Progenitor cell of endocrine pancreas (in vitro differentiated cells): Measurements from ENCODE around the gene ZNRD2. TPM values are rescaled to one million over a fixed set of nuclear protein-coding genes. Genes with fewer than 3 reads are reported as not detected.

Experiments used
- DNase-seq: peaks from one replicate; pipeline ENCODE4 v3.0.0; 2021; ENCODE audit warnings: low spot score; ENCODE audit not compliant: unreplicated experiment
- H3K27ac Mint-ChIP-seq: 2 replicates; pipeline ENCODE4 v1.8.0; 2021; ENCODE audit warnings: mild to moderate bottlenecking, moderate library complexity, mixed read lengths
- H3K27me3 Mint-ChIP-seq: 2 replicates; pipeline ENCODE4 v1.8.0; 2021; ENCODE audit warnings: mixed read lengths
- H3K36me3 Mint-ChIP-seq: 2 replicates; pipeline ENCODE4 v1.8.0; 2022; ENCODE audit warnings: mixed read lengths; ENCODE audit not compliant: insufficient read depth
- H3K4me1 Mint-ChIP-seq: 2 replicates; pipeline ENCODE4 v1.8.0; 2021; ENCODE audit warnings: low read depth, mixed read lengths
- H3K4me3 Mint-ChIP-seq: 2 replicates; pipeline ENCODE4 v1.8.0; 2021; ENCODE audit warnings: low read depth, mild to moderate bottlenecking, moderate library complexity, mixed read lengths
- H3K9me3 Mint-ChIP-seq: 2 replicates; pipeline ENCODE4 v1.8.0; 2021; ENCODE audit warnings: low read depth, mixed read lengths
- total RNA-seq: library from RNA; stranded (reverse); gene quantifications from 2 replicates; pipeline ENCODE4 v1.2.1, GENCODE V29; 2021
- TF ChIP-seq, protein P1 (sequence below): fragments of 200-600 bp; sonication (generic); IDR thresholded peaks from one replicate; pipeline ENCODE4 v1.5.0; 2021; ENCODE audit warnings: antibody characterized with exemption, mild to moderate bottlenecking; ENCODE audit not compliant: unreplicated experiment

ZNRD2 gene
- total RNA-seq, 1 donor from 2014 or later, result 25.9 TPM

DNA sequence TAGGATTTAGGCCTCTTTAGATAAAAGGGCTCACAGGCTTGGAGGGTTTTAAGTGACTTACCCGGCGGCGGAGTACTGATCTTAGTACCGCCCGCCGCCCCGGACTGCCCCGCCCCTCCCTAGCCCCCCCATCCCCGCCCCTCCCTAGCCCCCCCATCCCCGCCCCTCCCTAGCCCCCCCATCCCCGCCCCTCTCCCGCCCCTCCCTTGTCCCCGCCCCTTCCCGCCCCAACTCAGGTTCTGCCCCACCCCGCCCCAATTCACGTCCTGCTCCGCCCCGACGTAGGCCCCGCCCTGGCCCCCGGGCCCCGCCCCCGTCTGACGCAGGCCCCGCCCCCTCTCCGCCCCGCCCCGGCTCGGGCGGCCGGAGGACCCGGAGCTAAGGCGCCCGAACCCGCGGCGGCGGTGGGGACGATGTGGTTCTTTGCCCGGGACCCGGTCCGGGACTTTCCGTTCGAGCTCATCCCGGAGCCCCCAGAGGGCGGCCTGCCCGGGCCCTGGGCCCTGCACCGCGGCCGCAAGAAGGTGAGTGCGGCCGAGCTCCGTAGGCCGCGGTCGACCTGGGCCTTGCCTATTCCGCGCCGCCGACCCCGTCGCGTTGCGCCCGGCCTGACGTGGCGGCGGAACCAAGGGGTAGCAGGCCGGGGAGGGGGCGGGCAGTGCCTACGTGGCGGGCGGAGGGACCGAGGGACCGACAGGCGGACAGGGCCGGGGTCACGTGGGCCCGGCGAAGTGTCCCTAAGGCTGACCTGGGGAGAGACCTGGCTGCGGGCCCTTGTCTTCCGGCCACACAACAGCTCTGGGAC, 45.3 kb upstream of the ZNRD2 start, which contains the start of gene SCYL1:
SCYL1 (plus strand) TSS at position 343 of the 805 bp plus-strand sequence; CDS start at position 414, 71 bp downstream.
- Mint-ChIP-seq H3K36me3 (peaks cover 7% of the 10 kb centered on the region), H3K27ac (peak within 1 kb of the TSS; percentile 81), H3K4me3 (peak within 1 kb of the TSS; percentile 74), H3K27me3 (peaks cover 13% of the 10 kb centered on the region), H3K9me3 (no peaks in the 10 kb centered on the region), H3K4me1 (peaks cover 27% of the 10 kb centered on the region)
- TF ChIP-seq, protein P1, sequence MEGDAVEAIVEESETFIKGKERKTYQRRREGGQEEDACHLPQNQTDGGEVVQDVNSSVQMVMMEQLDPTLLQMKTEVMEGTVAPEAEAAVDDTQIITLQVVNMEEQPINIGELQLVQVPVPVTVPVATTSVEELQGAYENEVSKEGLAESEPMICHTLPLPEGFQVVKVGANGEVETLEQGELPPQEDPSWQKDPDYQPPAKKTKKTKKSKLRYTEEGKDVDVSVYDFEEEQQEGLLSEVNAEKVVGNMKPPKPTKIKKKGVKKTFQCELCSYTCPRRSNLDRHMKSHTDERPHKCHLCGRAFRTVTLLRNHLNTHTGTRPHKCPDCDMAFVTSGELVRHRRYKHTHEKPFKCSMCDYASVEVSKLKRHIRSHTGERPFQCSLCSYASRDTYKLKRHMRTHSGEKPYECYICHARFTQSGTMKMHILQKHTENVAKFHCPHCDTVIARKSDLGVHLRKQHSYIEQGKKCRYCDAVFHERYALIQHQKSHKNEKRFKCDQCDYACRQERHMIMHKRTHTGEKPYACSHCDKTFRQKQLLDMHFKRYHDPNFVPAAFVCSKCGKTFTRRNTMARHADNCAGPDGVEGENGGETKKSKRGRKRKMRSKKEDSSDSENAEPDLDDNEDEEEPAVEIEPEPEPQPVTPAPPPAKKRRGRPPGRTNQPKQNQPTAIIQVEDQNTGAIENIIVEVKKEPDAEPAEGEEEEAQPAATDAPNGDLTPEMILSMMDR, result no peak
- DNase-seq, result peak; percentile 61

- no peak for DNase-seq
- peaks cover 27% of the 10 kb centered on the region for H3K4me1 Mint-ChIP-seq
- peak overlapping the region; percentile 74 for H3K4me3 Mint-ChIP-seq
- H3K27me3 Mint-ChIP-seq, result peaks cover 13% of the 10 kb centered on the region
- H3K36me3 Mint-ChIP-seq, result peaks cover 11% of the 10 kb centered on the region
- TF ChIP-seq, protein P1, result no peak
- no peaks in the 10 kb centered on the region for H3K9me3 Mint-ChIP-seq
- H3K27ac Mint-ChIP-seq, result peak overlapping the region; percentile 81
Observed at GRCh38 chr11:65525546-65526480, 44.5 kb upstream of the ZNRD2 start.

- Mint-ChIP-seq H3K27ac (no peak overlapping the region), H3K9me3 (no peaks in the 10 kb centered on the region), H3K36me3 (peaks cover 14% of the 10 kb centered on the region), H3K4me1 (peaks cover 27% of the 10 kb centered on the region), H3K4me3 (peak overlapping the region; percentile 74), H3K27me3 (peaks cover 13% of the 10 kb centered on the region)
- DNase-seq, result no peak
- TF ChIP-seq, protein P1, result no peak
Observed at GRCh38 chr11:65526744-65527143, 43.5 kb upstream of the ZNRD2 start.

DNA sequence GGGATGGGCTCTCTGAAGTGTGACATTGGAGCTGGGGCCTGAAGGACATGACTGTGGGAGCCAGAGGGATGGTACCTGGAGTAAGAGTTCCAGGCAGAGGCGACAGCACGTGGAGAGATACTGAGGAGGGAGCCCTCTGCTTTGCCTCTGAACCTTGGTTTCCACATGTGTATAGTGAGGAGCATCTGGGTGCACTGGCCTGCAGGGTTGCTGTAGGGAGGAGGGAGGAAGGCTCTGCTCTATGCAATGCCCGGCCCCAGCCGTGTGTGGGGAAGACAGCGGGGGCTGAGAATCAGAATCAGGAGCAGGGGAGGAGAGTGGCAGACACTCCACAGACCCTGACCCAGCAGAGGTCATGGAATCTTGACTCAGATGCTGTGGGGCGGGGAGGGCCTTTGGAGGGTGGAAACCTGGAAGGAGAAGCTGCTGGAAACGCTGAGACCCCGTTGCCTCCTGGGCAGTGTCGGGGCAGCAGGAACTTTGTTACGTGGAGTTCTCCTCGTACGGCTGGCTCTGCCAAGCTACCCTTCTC, 41.4 kb upstream of the ZNRD2 start:
- no peak for DNase-seq
- peaks cover 9% of the 10 kb centered on the region for H3K4me1 Mint-ChIP-seq
- TF ChIP-seq, protein P1, result no peak
- H3K27ac Mint-ChIP-seq, result no peak overlapping the region
- no peaks in the 10 kb centered on the region for H3K9me3 Mint-ChIP-seq
- no peak overlapping the region for H3K4me3 Mint-ChIP-seq
- H3K27me3 Mint-ChIP-seq, result peaks cover 4% of the 10 kb centered on the region
- H3K36me3 Mint-ChIP-seq, result peaks cover 15% of the 10 kb centered on the region
